Activated CD4-positive, CD25-positive, alpha-beta regulatory T cell (primary cell): ENCODE data around the gene EXOC4.

Experiments
- DNase-seq, 4 experiments: peaks; one replicate each; lab custom pipeline; 2025; lab: John Stamatoyannopoulos, UW

EXOC4 gene

DNA sequence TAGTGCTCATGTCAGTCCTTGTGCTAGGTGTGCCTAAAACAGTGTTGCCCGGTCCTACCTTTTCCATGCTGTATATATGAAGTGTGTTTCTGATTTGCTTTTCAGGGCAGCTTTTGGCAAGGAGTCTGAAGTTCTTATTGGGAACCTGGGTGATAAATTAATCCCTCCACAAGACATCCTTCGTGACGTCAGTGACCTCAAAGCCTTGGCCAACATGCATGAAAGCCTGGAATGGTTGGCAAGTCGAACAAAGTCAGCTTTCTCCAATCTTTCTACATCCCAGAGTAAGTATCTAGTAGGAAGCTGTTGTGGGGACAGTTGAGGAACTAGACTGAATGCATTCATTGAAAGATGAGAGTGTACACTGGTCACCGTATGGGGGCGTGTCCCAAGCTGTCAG lies 684.9 kb downstream of the EXOC4 start:
- DNase-seq, result no peak

DNA sequence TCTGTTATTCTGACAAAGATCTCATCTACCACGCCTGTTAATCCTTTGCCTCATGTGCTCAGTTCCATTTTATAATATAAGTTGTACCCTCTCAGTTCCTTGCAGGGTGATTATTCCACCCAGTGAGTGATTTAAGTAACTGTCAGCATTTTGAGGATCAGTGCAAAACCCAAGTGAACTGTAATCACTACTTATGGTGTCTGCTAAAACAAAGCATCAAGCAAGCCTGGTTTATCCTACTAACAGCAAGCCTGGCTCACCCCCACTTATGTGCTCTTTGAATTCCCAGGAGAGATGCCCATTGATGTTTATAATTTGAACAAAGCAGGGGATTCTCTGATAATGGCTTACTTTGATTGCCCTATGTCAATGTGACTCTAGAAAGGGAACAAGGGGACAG lies 687.5 kb downstream of the EXOC4 start:
- no peak for DNase-seq

DNA sequence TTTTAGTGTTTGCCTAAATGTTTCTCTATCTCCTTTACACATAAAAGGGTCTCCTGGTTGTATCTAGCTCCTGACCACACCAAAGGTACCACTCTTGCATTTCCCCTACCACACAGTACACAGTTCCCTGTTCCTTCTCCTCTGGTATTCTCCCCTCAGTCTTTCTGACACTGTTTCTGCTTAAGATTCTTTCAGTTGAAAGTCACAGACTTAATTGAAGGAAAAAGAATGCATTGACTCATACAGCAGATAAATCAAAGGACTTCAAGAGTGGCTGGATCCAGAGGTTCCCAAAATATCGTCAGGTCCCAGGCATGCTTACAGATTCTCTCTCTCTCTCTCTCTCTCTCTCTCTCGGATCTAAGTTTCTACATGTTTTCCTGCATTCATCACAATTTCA lies 688.6 kb downstream of the EXOC4 start:
- DNase-seq, result no peak

DNA sequence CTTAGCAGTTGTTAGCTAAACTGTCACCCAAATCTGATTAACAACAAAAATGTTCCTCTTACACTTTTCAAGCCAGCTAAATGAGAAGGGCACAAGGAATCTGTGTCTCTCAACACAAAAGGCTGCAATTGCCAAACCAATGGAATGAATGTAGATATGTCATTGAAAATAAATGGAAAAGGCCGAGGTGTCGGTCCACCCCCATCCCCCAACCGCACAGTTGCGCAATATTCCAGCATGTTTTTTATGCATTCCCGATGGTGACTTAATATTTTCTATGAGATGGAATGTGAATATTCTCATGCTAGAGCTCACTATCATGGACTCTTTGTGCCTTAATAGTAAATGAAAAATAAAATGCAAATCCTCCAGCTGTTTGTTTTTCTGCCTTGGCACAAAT lies 692.6 kb downstream of the EXOC4 start:
- DNase-seq, result no peak

DNA sequence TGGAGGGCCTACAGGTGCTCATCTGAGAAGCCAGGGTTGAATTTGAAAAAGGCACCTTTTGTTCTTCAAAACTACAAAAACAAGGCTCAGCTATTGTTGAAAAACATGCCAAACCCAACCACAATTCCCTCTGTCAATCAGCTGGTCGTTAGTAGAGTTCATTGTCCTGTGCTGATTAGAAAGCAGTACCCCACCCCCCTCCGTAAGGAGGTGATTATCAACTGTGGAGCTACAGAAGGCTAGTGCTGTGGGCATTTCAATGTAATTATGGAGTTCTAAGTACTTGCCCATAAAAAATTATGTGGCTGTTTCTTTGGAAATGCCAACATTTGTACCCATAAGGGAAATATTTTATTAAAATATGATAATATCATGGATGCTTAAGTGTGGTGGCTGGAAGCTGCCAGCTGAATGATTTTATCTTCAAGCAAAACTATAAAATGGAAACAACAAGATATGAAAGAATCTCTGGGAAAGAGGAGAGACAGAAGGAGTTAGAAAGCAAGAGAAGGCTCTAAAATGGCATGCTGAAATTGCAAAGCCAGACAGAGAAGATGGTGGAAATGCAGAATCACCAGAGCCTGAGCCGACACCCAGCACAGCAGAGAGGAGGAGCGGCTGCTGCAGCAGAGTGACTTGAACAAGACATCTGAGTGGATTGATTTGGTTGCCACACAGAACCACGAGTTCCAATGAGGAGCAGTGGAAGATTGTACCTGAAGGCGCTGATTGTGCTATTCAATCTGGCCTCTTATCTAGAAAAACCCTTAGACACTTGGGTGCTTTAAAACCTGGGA lies 694.8 kb downstream of the EXOC4 start:
- no peak for DNase-seq

DNA sequence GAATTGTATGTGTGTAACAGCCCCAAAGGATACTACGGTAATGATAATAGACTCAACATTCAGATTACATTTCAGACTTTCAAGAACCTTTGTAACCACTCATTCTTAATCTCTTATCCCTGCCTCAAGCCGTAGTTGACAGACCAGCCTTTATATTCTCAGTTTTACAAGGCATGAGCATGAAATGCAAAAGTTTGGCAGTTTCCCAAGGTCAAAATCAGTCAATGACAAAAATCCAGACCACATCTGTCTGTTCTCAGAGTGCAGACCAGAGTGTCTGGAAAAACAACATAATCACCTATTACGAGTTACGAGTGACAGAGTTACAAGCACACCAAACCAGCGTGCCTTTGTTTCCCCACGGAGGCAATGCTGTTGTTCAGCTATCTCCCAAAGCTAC lies 695.7 kb downstream of the EXOC4 start:
- no peak for DNase-seq

DNA sequence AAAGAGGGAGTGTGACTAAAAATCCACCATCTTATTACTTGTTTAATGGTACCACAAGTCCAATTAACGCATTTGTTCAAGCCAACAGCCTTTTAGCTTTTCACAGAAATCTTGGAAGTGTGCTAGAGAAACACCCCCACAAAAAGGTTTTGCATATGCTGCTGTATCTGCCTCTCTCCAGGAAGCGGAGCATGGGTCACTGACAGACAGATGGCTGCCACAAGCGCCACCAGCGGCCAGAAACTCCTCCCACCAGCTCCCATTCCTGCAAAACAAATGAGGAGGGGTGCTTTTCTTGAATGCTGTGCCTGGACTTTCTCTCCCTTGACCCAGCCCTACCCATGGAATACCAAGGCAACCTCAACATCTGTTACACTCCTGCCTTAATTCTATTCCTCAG lies 698.0 kb downstream of the EXOC4 start:
- DNase-seq, result no peak

DNA sequence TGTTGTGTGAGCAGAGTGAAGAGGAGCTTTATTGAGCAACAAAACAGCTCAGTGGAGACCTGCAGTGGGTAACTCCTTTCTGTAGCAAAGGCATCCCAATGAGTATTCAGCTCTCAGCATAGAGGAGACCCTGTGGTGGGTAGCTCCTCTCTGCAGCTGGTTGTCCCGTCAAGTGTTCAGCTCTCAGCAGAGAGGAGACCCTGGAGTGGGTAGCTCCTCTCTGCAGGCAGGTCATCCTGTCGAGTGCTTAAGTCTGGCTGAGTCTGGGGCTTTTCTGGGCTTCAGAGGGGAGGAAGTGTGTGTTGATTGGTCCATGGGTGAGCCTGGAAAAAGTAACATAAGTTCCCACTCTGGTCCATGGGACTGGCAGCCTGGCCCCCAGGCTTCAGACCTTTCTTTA lies 702.3 kb downstream of the EXOC4 start:
- DNase-seq, result no peak

DNA sequence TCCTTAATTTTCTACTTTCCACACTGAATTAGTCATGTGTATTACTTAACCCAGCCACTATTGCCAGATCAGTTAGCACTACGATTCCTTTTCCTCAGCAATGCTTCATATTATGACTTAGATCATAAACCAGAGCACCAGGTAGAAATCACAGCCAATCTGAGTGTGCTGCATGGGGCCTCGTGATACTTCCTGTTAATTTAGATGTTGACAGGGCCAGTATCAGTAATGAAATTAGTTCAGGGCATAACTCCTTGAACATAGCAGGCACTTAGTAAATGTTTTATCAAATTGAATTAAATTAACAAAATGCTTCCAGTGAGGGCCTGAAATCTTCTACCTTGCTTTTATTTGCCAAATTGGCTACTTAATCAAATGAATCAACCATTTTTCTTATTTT lies 705.0 kb downstream of the EXOC4 start:
- no peak for DNase-seq

DNA sequence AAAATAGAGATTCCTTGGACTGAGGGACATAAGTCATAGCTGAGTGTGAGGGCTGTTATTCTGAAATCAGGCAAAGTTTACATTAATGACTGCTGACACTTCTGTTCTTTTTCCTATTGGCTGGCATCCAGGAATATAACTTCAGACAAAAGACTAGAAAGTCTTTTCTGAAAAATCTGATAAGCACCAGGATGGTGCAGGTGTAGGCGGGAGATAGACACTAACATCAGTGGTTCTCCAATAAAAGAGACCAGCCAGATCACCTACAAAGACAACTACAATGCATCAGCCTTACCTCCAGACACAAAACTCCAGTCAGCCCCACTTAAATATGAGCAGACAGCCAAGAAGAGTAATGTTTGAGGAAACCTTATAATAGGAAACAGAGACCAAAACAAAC lies 705.9 kb downstream of the EXOC4 start:
- DNase-seq, result no peak

DNA sequence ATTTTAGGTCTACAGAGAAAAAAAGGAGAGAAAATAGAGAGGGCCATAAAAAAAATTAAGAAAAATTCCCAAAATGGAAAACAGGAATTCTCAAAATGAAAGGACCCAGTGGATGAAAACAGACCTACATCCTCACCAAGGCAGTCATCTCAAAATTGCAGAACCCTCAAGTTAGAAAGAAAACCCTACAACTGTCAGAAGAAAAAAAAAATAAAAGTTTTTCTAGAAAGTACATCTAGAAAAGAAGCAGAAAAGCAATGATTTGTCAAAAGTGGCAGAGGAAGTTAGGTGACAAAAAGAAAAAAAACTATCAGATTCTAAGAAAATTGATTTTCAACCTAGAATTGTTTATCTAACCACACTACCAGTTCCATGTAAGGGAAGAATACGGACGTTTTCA lies 706.6 kb downstream of the EXOC4 start:
- DNase-seq, result no peak

DNA sequence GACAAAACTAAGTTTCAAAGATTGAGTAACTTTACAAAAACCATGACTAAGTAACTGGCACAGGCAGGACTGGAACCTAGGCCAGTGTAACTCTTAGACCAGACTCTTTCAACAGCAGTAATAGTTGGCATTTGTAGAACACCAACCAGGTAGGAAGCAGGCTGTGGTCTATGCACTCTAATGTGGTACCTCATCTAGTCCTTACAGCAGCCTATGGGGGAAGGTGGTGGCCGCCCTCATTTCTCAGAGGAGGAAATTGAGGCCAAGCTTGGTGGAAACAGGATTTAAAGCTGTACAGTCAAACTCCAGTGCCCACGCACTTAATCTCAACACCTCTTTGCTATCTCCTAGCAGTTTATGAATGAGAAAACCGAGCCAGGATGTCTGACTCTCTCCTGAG lies 708.8 kb downstream of the EXOC4 start:
- no peak for DNase-seq

DNA sequence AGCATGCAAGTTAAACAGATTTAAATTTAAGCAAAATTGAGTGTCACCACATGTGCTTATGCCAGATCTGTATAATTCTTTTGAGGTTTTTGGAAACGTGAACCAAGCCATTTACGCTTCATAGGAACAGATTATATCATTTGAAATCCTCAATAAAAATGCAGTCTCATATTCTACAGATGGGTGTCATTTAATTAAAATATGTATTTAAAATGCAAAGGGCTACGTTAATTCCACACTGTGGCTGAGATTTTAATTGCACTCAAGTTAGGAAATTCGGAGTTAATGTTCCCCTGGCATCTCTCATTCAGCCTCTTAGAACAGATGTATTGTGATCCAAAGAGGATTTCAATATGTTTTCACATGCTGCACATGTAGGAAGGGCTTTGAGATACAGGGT lies 709.8 kb downstream of the EXOC4 start:
- DNase-seq, result no peak

DNA sequence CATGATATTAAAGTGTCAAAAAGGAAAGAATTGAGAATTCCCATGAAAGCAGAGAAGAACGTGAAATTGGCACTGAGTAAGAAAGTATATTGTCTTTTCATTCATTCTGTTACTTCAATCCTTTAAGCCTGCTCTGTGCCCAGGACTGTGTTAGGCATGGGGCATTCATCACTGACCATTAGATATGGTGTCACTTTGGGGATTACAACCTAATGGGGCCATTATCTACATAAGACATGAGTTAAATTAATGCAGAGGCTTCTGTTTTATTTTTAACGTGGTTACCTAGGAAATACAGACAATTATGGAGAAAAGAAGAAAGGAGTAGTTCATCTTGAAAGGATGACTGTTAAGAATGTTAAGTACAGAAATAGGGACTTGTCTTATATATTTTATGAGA lies 710.8 kb downstream of the EXOC4 start:
- no peak for DNase-seq

DNA sequence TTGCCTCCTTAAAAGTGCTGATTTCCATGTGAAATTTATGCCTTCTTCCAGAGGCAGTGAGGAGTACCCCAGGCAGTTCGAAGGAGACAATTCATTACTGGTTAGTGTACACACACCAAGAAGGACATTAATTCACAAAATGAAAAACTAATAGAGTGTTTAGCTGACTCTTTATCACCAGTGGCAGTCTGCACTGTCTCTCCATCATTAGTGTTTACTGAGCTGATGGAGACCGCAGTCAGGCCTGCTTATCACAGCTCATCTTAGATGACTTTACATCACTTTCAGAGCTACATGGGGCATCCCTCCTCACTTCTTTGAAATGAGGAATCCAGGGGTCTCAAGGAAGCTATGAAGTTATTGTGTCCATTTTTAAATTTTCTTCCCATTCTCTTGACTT lies 718.7 kb downstream of the EXOC4 start:
- no peak for DNase-seq

DNA sequence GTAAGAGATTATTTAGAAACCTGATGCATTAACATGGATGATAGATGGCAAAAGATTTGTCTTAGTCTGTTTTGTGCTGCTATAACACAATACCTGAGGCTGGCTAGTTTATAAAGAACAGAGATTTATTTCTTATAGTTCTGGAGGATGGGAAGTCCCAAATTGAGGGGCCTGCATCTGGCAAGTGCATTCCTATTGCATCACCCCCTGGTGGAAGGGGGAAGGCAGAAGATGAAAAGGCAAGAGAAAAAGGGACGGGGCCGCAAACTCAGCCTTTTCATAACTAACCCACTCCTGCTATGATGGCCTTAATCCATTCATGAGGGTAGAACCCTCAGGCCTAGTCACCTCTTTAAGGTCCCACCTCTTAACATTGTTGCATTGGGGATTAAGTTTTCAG lies 720.8 kb downstream of the EXOC4 start:
- DNase-seq, result no peak

DNA sequence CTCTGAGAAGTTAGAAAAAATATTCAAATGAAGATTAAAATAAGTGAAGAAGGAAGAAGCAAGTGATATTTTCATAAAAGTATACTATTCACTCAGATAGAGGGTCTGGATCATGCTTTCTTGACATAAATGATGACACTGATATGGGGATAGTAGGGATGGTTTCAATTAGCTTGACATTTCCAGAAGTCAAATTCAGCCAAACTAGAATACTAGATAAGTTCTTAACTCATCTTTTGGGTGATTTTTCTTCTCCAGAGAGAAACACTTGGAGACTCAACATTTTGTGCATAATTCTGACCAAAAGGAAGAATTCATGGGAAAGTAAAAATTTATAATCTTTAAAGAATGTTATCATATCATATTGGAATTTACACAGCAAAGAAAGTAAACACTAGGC lies 722.3 kb downstream of the EXOC4 start:
- no peak for DNase-seq

DNA sequence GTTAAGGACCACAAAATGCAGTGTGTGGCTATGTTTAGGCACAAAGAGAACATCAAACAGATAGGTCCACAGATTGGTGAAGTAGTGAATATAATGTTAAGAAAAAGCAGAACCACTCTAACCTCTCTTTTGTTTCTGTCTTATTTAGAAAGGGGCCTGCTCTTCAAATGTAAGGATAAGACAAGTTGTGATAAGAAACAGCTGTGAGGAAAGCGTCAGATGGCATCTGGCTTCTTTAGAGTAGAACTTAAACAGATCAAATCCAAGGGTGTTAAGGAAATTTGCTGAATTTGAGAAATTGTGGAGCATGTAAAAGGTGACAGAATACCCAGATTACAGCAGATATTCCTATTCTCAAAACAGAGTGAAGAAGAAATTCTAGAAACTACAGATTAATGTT lies 723.3 kb downstream of the EXOC4 start:
- DNase-seq, result no peak

DNA sequence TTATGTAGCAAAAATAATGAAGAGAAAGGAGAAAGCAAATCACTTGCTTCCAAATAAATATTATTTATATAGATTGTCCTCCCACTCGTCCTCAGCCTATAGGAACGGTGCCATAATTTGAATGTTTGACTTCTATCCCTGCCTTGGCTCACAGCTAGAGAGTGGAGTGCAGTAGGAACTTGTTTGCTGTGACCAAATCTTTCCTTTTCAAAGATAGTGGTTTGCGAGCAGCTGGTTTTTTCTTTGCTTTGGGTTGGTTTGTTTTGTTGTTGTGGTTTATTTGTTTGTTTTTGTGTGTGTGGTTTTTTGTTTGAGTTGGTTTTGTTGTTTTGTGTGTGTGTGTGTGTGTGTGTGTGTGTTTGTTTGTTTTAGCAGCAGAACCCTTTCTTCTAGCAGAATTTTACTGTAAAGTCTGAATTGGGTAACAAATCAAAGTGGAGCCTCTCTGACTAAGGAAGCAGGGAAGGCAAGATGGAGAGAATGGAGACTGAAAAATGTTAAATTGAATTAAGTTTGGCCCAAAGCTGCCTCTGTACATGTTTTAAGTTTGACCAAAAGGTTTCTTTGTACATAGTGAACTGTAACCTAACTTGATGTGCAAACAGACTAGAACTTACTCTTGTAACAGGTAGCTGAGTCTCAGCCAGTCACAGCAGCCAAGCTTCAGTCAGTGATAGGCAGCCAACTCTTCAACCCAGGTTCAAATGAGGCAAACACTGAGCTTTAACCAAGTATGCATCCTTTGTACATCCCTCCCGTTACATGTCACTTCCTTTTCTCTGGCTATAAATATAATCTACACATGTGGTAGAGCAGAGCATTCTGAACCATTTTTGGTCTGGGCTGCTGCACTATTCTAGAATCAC lies 724.8 kb downstream of the EXOC4 start:
- DNase-seq, result no peak

DNA sequence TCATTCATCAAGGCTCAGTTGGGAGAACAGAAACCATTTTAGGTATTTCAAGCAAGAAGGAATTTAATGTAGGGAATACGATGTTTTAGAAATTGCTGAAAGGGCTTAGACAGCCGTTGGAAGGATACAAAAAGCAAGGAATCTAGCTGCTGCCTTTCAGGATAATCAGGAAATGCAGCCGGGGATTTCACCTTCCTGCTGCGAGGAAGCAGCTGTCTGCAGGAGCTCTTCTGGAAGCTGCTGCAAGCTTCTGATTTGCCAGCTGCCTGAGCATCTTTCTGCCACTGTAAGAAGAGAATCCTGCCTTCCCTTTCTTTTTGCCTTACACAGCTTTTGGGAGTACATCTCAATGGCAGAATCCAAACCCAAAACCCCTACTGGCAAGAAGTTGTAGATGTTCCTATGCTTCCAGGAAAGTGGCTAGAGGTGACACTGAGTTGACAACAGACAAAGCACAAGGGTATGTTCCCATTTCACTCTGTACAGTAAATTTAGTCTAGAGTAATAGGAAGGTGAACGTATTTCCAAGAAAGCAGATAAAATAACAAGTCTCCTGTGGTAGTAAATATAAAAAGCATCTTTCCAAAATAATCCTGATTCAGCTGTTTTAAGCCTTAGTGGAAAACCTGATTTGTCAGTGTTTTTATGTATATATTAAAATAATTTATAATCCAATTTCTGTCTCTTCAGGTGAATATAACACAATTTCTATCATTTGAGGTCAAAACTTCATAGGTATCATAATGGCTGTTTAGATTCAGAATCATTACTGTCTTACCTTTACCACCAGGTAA lies 725.8 kb downstream of the EXOC4 start:
- no peak for DNase-seq

DNA sequence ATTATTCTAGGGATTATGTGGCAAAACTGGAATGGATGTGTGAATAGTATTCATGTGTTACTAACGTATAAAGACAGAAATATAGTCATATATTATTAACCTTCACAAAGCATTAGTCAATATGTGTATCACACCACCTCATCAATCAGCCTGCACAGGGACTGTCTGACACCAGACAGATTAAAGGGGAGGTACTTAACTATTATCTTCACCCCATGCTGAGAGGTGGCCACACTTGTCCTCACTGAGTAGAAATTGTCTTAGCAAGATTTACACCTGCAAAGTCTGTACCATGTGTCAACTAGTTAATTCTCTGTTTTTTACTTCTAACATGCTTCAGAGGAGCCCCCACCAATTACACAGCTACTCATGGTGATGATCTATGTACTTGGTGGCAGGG lies 727.9 kb downstream of the EXOC4 start:
- no peak for DNase-seq

DNA sequence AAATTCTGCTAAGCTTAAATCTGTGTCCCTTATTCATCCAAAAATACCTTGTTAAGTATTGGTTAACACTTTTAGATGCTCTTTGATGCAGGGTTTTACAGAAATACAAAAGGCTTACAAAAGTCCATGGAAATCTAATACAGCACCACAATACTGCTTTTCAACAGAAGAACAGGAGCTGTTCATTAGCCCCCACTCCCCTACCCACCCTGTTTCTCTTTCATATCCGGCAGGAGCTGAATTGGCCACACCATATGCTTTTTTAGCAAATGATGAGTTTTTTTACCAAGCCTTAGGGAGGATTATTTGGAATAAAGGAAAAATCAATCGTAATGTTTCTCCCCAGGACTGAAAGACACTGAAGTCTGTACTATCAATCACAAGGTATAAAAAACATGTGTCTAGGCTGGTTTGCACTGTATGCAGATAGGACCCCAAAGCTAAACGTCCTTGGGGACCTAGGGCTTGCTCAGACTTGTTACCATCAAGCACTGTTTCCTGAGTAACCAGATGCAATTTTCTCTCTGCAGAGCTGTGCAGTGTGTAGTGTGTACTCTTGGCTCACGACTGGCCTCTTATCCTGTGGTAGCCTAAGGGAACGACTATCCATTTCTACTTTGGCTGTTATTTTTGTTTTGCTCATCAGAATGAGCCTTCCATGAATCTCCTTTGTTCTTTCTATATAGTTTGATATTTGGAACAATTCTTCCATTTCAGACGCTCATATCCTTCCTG lies 731.0 kb downstream of the EXOC4 start:
- DNase-seq, result no peak
